Epithelial cell of esophagus (primary cell): ENCODE measurements around the gene IL17RD.

ENCODE experiments used
- DNase-seq: peaks from one replicate; pipeline ENCODE4 v3.0.0; 2010; ENCODE audit warnings: low read depth
- H3K4me3 ChIP-seq: 2 replicates; pipeline ENCODE4 v1.5.1; 2011; ENCODE audit warnings: mild to moderate bottlenecking, low read length, control low read depth
- TF ChIP-seq, protein P1 (sequence below): IDR thresholded peaks from 2 replicates; pipeline ENCODE4 v1.5.1; 2011; ENCODE audit warnings: low read depth, mild to moderate bottlenecking, low read length, control low read depth, inconsistent platforms; ENCODE audit not compliant: insufficient read depth; ENCODE audit errors: missing control alignments

The IL17RD gene

DNA sequence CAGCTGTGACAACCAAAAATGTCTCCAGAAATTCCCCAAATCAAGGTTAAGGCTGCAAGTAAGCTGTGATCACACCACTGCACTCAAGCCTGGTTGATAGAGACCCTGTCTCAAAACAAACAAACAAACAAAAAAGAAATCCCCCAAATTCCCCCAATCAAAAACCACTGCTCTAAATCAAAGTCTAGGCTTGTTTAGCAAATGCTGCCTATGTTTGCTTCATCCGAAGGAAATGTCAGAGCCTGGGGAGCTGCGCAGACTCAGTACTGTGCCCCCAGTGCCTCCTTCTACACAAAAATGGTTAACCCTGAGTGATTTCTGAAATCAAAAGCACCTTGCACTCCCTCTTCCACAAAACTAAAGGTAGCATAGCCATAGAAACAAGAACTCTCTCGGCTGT lies 13.4 kb downstream of the IL17RD start:
- H3K4me3 ChIP-seq: no peak overlapping the region
- TF ChIP-seq, protein P1, sequence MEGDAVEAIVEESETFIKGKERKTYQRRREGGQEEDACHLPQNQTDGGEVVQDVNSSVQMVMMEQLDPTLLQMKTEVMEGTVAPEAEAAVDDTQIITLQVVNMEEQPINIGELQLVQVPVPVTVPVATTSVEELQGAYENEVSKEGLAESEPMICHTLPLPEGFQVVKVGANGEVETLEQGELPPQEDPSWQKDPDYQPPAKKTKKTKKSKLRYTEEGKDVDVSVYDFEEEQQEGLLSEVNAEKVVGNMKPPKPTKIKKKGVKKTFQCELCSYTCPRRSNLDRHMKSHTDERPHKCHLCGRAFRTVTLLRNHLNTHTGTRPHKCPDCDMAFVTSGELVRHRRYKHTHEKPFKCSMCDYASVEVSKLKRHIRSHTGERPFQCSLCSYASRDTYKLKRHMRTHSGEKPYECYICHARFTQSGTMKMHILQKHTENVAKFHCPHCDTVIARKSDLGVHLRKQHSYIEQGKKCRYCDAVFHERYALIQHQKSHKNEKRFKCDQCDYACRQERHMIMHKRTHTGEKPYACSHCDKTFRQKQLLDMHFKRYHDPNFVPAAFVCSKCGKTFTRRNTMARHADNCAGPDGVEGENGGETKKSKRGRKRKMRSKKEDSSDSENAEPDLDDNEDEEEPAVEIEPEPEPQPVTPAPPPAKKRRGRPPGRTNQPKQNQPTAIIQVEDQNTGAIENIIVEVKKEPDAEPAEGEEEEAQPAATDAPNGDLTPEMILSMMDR: no peak
- DNase-seq: no peak

DNA sequence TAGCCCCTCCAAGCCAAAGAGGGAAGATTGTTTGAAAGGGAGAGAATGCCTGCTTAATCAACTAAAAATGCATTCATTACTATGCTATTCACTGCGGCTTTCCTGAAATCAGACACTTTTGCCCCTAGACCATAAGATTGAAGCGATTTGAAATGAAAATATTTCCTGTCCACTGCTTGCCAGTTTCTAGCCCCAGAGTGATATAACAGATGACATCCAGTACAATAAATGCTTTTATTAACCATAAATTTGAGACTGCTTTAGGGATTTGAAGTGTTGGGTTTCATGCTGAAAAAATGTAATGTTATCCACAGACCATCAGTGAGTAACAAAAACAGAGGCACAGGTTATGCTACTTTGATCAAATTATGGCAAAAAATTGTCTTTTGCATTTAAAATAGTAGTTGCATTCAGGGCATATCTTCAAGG lies 14.1 kb downstream of the IL17RD start:
- DNase-seq: no peak
- no peak overlapping the region for H3K4me3 ChIP-seq
- TF ChIP-seq, protein P1: no peak

DNA sequence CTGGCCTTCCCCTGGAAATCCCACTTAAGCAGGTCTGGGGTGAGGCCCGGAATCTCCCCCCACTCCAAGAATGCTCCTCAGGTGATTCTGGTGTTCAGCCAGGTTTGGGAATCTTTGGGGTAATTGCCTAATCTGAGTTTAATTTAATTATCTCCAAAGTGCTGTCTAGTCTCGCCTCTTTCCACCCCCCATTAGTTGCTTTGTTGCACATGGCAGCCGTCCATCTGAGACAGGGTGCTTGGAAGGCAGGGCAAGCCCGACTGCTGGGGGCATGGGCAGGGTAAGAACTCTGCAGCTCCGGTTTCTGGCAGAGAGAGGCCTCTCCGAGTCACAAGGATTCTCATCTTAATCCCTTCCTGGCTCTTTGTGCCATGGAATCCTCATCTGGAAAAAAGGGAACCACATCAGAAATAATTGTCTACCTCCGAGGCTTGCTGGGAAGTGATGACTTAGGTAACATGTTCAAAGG lies 15.0 kb downstream of the IL17RD start:
- TF ChIP-seq, protein P1: no peak
- no peak overlapping the region for H3K4me3 ChIP-seq
- no peak for DNase-seq

DNA sequence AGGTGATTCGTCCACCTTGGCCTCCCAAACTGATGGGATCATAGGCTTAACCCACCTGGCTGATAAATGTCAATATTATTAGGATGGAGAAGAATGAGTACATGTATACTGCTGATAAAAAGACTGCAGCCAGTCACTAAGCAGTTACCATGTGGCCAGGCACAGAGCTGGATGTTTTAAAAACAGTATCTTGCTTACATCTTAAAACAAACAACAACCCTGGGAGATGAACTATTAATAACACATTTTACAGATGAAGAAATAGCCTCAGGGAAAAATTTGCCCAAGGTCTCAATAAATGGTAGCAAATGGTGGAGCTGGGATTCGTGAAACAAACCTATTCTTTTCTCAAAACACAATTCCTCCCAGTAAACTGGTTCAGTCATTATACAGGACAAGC lies 18.1 kb downstream of the IL17RD start:
- TF ChIP-seq, protein P1: no peak
- DNase-seq: no peak
- H3K4me3 ChIP-seq: no peak overlapping the region

DNA sequence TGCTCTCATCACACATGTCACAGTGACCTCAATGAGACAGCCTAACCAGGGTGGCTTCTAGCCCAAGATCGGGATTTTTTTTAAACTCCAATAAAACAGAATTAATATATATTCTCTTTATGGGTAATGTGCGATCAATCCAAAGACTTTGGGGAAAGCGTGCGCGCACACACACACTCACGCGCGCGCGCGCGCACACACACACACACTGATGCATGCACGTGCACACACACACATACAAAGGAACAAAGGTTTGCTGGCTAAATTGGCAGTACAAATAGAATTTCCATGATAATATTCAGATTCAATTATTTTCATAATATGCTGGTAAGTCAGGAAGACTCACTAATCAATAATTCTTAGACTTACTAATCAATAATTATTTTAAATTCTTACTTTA lies 19.3 kb downstream of the IL17RD start:
- H3K4me3 ChIP-seq: no peak overlapping the region
- DNase-seq: no peak
- TF ChIP-seq, protein P1: no peak

DNA sequence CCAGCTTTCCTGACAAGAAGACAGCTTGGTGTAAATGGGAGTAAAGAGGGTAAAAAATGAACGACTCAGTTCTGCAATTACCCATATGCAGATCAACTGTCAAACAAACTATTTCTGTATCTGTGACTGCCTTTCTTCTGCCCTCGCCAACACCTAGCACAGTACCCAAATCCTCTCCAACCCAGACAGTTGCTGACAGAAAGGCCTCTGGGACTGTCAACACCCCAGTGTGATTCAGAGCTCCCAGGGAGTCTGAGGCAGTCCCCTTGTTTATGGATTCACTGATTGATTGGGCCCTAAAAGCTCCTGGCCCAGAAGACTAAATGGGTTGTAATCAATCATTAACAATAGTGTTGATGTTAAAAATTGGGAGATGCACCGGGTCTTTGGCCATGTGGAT lies 20.2 kb downstream of the IL17RD start:
- no peak overlapping the region for H3K4me3 ChIP-seq
- DNase-seq: no peak
- TF ChIP-seq, protein P1: no peak

DNA sequence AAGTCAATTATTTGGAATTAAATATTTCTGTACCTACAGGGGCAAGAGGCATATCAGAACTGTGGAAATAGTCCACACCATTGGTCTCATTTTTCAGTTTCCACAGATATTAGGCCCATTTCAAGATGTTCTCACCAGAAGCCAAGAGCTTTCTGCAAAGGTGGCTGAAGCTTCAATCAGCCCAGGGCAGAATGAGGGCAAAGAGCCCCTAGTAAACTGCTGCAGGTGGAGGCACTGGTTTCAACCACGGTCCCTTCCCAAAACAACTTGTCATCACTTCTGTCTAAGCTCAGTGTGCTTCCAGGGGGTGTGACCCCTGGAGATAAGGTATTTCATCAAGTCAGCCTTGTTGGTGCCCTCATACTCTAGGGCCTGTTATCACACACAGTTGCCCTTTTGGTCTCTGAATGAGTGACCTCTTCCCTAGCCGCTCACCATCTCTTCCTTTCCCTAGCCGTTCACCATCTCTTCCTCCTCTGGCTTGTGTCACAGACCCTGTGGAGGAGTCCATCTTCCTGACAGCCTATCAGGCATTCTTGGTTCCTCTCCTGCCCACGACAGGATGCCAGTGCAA lies 21.2 kb downstream of the IL17RD start:
- no peak for DNase-seq
- no peak overlapping the region for H3K4me3 ChIP-seq
- TF ChIP-seq, protein P1: no peak
